Endodermal cell (in vitro differentiated cells): Measurements from ENCODE around the gene U2AF2. TPM values are rescaled to one million over a fixed set of nuclear protein-coding genes. Genes with fewer than 3 reads are reported as not detected.

Experiments
- DNase-seq: peaks from one replicate; pipeline ENCODE4 v3.0.0-alpha.2; 2017
- H3K27ac ChIP-seq: 2 replicates; pipeline ENCODE4 v1.5.1; 2013; ENCODE audit warnings: mild to moderate bottlenecking, low read depth, low read length, moderate library complexity
- H3K27me3 ChIP-seq: 2 replicates; pipeline ENCODE4 v1.6.1; 2013; ENCODE audit warnings: mild to moderate bottlenecking, low read length, moderate library complexity; ENCODE audit not compliant: insufficient read depth, control insufficient read depth, poor library complexity, severe bottlenecking
- H3K36me3 ChIP-seq: 2 replicates; pipeline ENCODE4 v1.7.0; 2013; ENCODE audit warnings: mild to moderate bottlenecking, low read length, moderate library complexity; ENCODE audit not compliant: control insufficient read depth, insufficient read depth
- H3K4me1 ChIP-seq: one replicate; pipeline ENCODE4 v1.7.0; 2013; ENCODE audit warnings: low read length; ENCODE audit not compliant: control insufficient read depth, insufficient read depth
- H3K4me3 ChIP-seq: 2 replicates; pipeline ENCODE4 v1.5.1; 2013; ENCODE audit warnings: mild to moderate bottlenecking, low read length, moderate library complexity
- H3K9ac ChIP-seq: 2 replicates; pipeline ENCODE4 v1.6.1; 2013; ENCODE audit warnings: mild to moderate bottlenecking, low read length, moderate library complexity; ENCODE audit not compliant: poor library complexity, severe bottlenecking; ENCODE audit errors: extremely low read depth
- H3K9me3 ChIP-seq: 2 replicates; pipeline ENCODE4 v1.6.1; 2013; ENCODE audit warnings: mild to moderate bottlenecking, low read length, moderate library complexity; ENCODE audit not compliant: control insufficient read depth
- H3K27ac Mint-ChIP-seq: 2 replicates; pipeline ENCODE4 v1.8.0; 2020; ENCODE audit warnings: mixed read lengths
- H3K27me3 Mint-ChIP-seq: 2 replicates; pipeline ENCODE4 v1.8.0; 2021; ENCODE audit warnings: mild to moderate bottlenecking, mixed read lengths; ENCODE audit not compliant: insufficient read depth
- H3K36me3 Mint-ChIP-seq: 2 replicates; pipeline ENCODE4 v1.8.0; 2020; ENCODE audit warnings: low read depth, mixed read lengths
- H3K4me1 Mint-ChIP-seq: 2 replicates; pipeline ENCODE4 v1.8.0; 2020; ENCODE audit warnings: mixed read lengths
- H3K4me3 Mint-ChIP-seq: 2 replicates; pipeline ENCODE4 v1.8.0; 2020; ENCODE audit warnings: mild to moderate bottlenecking, moderate library complexity, mixed read lengths
- H3K9me3 Mint-ChIP-seq: 2 replicates; pipeline ENCODE4 v1.8.0; 2020; ENCODE audit warnings: mild to moderate bottlenecking, mixed read lengths
- WGBS, 2 experiments: methylation state at CpG; one replicate each; pipeline versions ENCODE4 v1.1.5 to v1.1.7; 2013; ENCODE audit warnings: missing lambda C conversion rate in 2 of 2, mixed read lengths in 1 of 2; ENCODE audit not compliant: insufficient coverage in 1 of 2, insufficient read length in 1 of 2; 5-methylcytosine and 5-hydroxymethylcytosine counted together
- total RNA-seq, 2 donors: library from RNA; stranded (reverse); fragmentation: NEBNext Ultra II Directional in 1 of 2; extraction: Animal tissue kit (Norgen Biotek cat#: 25700) in 1 of 2; gene quantifications; 2 replicates in 1 of 2; 3 replicates in 1 of 2; pipeline ENCODE4 v1.2.1, GENCODE V29; 2021
- TF ChIP-seq, protein P1 (sequence below): fragments of 200-600 bp; sonication (generic); conservative IDR thresholded peaks from 2 replicates; pipeline ENCODE4 v1.5.0; 2021; ENCODE audit warnings: antibody characterized with exemption, mild to moderate bottlenecking

Gene U2AF2
- total RNA-seq, 2 donors from 2014 or later = 264 to 293 TPM

- Mint-ChIP-seq H3K4me1 (peaks cover 28% of the 10 kb centered on the region), H3K27me3 (no peaks in the 10 kb centered on the region), H3K4me3 (peak overlapping the region; percentile 90), H3K9me3 (no peaks in the 10 kb centered on the region), H3K27ac (peak overlapping the region; percentile 3), H3K36me3 (peaks cover 53% of the 10 kb centered on the region)
- peak overlapping the region; percentile 88 for H3K4me3 ChIP-seq
- DNase-seq = no peak
- no peak overlapping the region for H3K9ac ChIP-seq
- no peaks in the 10 kb centered on the region for H3K9me3 ChIP-seq
- no peaks in the 10 kb centered on the region for H3K27me3 ChIP-seq
- WGBS, 2 experiments = 95 to 97% methylated on average over 3 to 5 of the region's 5 CpGs
- H3K4me1 ChIP-seq = peaks cover 3% of the 10 kb centered on the region
- TF ChIP-seq, protein P1, sequence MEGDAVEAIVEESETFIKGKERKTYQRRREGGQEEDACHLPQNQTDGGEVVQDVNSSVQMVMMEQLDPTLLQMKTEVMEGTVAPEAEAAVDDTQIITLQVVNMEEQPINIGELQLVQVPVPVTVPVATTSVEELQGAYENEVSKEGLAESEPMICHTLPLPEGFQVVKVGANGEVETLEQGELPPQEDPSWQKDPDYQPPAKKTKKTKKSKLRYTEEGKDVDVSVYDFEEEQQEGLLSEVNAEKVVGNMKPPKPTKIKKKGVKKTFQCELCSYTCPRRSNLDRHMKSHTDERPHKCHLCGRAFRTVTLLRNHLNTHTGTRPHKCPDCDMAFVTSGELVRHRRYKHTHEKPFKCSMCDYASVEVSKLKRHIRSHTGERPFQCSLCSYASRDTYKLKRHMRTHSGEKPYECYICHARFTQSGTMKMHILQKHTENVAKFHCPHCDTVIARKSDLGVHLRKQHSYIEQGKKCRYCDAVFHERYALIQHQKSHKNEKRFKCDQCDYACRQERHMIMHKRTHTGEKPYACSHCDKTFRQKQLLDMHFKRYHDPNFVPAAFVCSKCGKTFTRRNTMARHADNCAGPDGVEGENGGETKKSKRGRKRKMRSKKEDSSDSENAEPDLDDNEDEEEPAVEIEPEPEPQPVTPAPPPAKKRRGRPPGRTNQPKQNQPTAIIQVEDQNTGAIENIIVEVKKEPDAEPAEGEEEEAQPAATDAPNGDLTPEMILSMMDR = no peak
- H3K36me3 ChIP-seq = peaks cover 42% of the 10 kb centered on the region
- H3K27ac ChIP-seq = no peak overlapping the region
Measured at GRCh38 chr19:55676383-55676782, 21.5 kb downstream of the U2AF2 start.

DNA sequence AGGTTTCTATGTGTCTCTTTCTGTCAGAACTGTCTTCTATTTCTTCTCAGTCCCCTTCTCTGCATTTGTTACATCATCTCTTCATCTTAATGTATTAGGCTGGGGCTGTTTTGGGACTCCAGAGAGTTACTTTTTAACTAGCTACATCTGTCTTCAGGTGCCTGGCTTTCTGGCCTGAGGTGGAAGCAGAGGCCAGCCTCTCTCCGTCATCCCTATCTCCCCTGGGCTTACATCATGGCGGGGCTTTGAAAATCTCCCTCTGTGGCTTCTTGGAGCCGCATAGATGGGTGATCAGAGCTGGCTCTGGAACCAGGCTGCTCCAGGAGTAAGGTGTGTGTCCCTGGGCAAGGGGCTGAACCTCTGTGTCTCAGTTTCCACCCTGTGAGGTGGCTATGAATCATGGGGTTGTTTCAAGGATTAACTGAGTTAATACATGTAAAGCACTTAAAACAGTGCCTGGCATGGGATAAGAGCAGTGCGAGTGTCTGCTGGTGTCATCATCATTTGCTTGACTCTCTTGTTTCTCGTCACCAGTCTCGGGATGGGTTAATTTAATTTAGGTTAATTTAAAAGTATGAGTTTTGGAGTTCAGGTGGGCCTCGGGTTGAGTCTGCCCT is 22.2 kb downstream of the U2AF2 start:
- H3K27ac ChIP-seq = no peak overlapping the region
- no peaks in the 10 kb centered on the region for H3K27me3 Mint-ChIP-seq
- H3K9me3 Mint-ChIP-seq = no peaks in the 10 kb centered on the region
- peaks cover 28% of the 10 kb centered on the region for H3K4me1 Mint-ChIP-seq
- no peaks in the 10 kb centered on the region for H3K9me3 ChIP-seq
- H3K27me3 ChIP-seq = no peaks in the 10 kb centered on the region
- peak overlapping the region; percentile 88 for H3K4me3 ChIP-seq
- no peak for DNase-seq
- H3K9ac ChIP-seq = peak overlapping the region; percentile 4
- H3K27ac Mint-ChIP-seq = peak overlapping the region; percentile 77
- 93 to 96% methylated on average over 4 to 7 of the region's 7 CpGs for WGBS, 2 experiments
- H3K36me3 ChIP-seq = peaks cover 47% of the 10 kb centered on the region
- TF ChIP-seq, protein P1 = no peak
- peak overlapping the region; percentile 90 for H3K4me3 Mint-ChIP-seq
- H3K36me3 Mint-ChIP-seq = peaks cover 49% of the 10 kb centered on the region
- H3K4me1 ChIP-seq = peaks cover 3% of the 10 kb centered on the region

DNA sequence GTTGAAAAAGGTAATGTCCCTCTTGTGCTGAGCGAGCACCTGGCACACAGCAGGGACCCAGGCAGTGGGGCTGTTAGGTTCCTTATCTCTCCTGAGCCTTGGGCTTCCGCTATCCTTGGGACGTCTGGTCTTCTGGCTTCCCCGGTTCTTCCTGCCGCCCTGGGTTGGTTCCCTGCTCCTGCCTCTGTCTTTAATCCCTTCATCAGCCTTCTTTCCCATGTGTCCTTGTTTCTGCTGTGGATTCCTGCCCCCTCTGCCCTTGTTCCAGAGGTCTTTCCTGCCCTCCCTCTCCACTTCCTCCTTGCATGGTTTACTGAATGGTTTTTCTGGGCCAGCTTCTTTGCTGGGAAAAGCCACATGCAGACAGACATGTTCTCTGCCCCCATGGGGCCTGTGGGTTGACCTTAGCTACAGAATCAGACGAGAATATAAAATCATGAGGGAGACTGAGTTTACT is 22.8 kb downstream of the U2AF2 start:
- peaks cover 28% of the 10 kb centered on the region for H3K4me1 Mint-ChIP-seq
- H3K4me1 ChIP-seq = peaks cover 3% of the 10 kb centered on the region
- H3K9me3 Mint-ChIP-seq = no peaks in the 10 kb centered on the region
- no peaks in the 10 kb centered on the region for H3K27me3 Mint-ChIP-seq
- H3K36me3 ChIP-seq = peaks cover 45% of the 10 kb centered on the region
- TF ChIP-seq, protein P1 = no peak
- H3K27me3 ChIP-seq = no peaks in the 10 kb centered on the region
- H3K9ac ChIP-seq = peak overlapping the region; percentile 4
- H3K36me3 Mint-ChIP-seq = peaks cover 48% of the 10 kb centered on the region
- no peaks in the 10 kb centered on the region for H3K9me3 ChIP-seq
- no peak for DNase-seq
- peak overlapping the region; percentile 77 for H3K27ac Mint-ChIP-seq
- H3K27ac ChIP-seq = no peak overlapping the region
- no peak overlapping the region for H3K4me3 Mint-ChIP-seq
- peak overlapping the region; percentile 88 for H3K4me3 ChIP-seq
- 82 to 90% methylated on average over 3 to 6 of the region's 6 CpGs for WGBS, 2 experiments
